ENCODE measurements around the gene CDH13. TPM values are rescaled to one million over a fixed set of nuclear protein-coding genes. Genes with fewer than 3 reads are reported as not detected.

The CDH13 gene
- polyA plus RNA-seq, 1 donor from 2014 or later: 3.2 TPM

- Histone ChIP-seq H3K4me2 (ENCODE audit: low read length) (no peak overlapping the region), H3K27ac (ENCODE audit: low read length) (no peak overlapping the region), H3K9me3 (ENCODE audit: low read length) (no peaks in the 10 kb centered on the region), H3K79me2 (replicated peaks; ENCODE audit: insufficient read depth, low read length) (no peaks in the 10 kb centered on the region), H4K20me1 (ENCODE audit: insufficient read depth) (no peaks in the 10 kb centered on the region), H2AFZ (ENCODE audit: low read depth, low read length) (no peak overlapping the region), H3K9me2 (ENCODE audit: insufficient read depth, low read length) (no peaks in the 10 kb centered on the region), H3K36me3 (ENCODE audit: insufficient read depth, low read length) (no peaks in the 10 kb centered on the region), H3F3A (ENCODE audit: insufficient read depth, low read length, poor library complexity, severe bottlenecking) (no peaks in the 10 kb centered on the region), H3K27me3 (ENCODE audit: insufficient read depth, low read depth, low read length) (no peaks in the 10 kb centered on the region), H3K9ac (ENCODE audit: low read length) (no peak overlapping the region), H3K4me3 (ENCODE audit: low read length) (no peak overlapping the region)
- TF ChIP-seq TAF1 (IDR thresholded peaks at IDR 0.05; ENCODE audit: low read depth) (no peak), POLR2AphosphoS5 (IDR thresholded peaks at IDR 0.05) (no peak), MXI1 (conservative IDR thresholded peaks at IDR 0.05; ENCODE audit: poor library complexity, severe bottlenecking) (no peak), EP300 (conservative IDR thresholded peaks at IDR 0.05; ENCODE audit: poor library complexity, severe bottlenecking) (no peak), RAD21 (conservative IDR thresholded peaks at IDR 0.05) (no peak), REST (IDR thresholded peaks at IDR 0.05; ENCODE audit: borderline replicate concordance) (no peak), EZH2 (IDR thresholded peaks at IDR 0.05; ENCODE audit: borderline replicate concordance, insufficient read depth, low read length, poor library complexity, severe bottlenecking) (no peak), CTCF (IDR thresholded peaks at IDR 0.05; ENCODE audit: poor library complexity, severe bottlenecking) (no peak), SMC3 (conservative IDR thresholded peaks at IDR 0.05; ENCODE audit: poor library complexity) (no peak)
These were observed 232.9 kb downstream of the CDH13 start for GRCh38 chr16:82859662-82860061.

GRCh38 chr16:82860071-82860470 lies 233.3 kb downstream of the CDH13 start:
- Histone ChIP-seq H2AFZ (ENCODE audit: low read depth, low read length) (no peak overlapping the region), H3K27me3 (ENCODE audit: insufficient read depth, low read depth, low read length) (no peaks in the 10 kb centered on the region), H3F3A (ENCODE audit: insufficient read depth, low read length, poor library complexity, severe bottlenecking) (no peaks in the 10 kb centered on the region), H4K20me1 (ENCODE audit: insufficient read depth) (no peaks in the 10 kb centered on the region), H3K36me3 (ENCODE audit: insufficient read depth, low read length) (no peaks in the 10 kb centered on the region), H3K4me2 (ENCODE audit: low read length) (no peak overlapping the region), H3K79me2 (replicated peaks; ENCODE audit: insufficient read depth, low read length) (no peaks in the 10 kb centered on the region), H3K4me3 (ENCODE audit: low read length) (no peak overlapping the region), H3K9ac (ENCODE audit: low read length) (no peak overlapping the region), H3K9me3 (ENCODE audit: low read length) (no peaks in the 10 kb centered on the region), H3K9me2 (ENCODE audit: insufficient read depth, low read length) (no peaks in the 10 kb centered on the region), H3K27ac (ENCODE audit: low read length) (no peak overlapping the region)
- no peak for TF ChIP-seq MXI1 (conservative IDR thresholded peaks at IDR 0.05; ENCODE audit: poor library complexity, severe bottlenecking)
- no peak for TF ChIP-seq CTCF (IDR thresholded peaks at IDR 0.05; ENCODE audit: poor library complexity, severe bottlenecking)
- TF ChIP-seq TAF1 (IDR thresholded peaks at IDR 0.05; ENCODE audit: low read depth): no peak
- TF ChIP-seq RAD21 (conservative IDR thresholded peaks at IDR 0.05): no peak
- TF ChIP-seq REST (IDR thresholded peaks at IDR 0.05; ENCODE audit: borderline replicate concordance): no peak
- no peak for TF ChIP-seq EZH2 (IDR thresholded peaks at IDR 0.05; ENCODE audit: borderline replicate concordance, insufficient read depth, low read length, poor library complexity, severe bottlenecking)
- TF ChIP-seq EP300 (conservative IDR thresholded peaks at IDR 0.05; ENCODE audit: poor library complexity, severe bottlenecking): no peak
- TF ChIP-seq SMC3 (conservative IDR thresholded peaks at IDR 0.05; ENCODE audit: poor library complexity): no peak
- no peak for TF ChIP-seq POLR2AphosphoS5 (IDR thresholded peaks at IDR 0.05)

Measured in neural cell (in vitro differentiated cells).